ENCODE results near the gene CPNE7.

DNA sequence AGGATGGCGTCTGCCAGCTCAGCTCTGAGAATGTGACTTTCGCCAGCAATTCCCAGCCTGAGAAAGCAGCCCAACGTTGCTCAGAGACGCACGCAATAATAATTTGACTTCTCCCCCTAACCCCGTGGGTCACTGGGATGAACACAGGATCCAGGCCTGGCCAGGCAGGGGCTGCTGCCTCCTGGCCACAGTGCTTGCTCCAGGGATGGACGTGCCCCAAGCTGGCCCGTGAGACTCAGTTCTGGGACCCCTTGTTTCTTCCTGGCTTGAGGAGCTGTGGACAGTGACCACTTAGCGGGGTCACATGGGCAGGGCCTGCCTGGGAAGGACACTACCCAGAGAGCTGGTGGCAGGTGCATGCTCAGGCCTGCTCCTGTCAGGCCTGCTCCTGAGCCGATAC is 24.3 kb downstream of the CPNE7 start:
- TF ChIP-seq, protein P1, sequence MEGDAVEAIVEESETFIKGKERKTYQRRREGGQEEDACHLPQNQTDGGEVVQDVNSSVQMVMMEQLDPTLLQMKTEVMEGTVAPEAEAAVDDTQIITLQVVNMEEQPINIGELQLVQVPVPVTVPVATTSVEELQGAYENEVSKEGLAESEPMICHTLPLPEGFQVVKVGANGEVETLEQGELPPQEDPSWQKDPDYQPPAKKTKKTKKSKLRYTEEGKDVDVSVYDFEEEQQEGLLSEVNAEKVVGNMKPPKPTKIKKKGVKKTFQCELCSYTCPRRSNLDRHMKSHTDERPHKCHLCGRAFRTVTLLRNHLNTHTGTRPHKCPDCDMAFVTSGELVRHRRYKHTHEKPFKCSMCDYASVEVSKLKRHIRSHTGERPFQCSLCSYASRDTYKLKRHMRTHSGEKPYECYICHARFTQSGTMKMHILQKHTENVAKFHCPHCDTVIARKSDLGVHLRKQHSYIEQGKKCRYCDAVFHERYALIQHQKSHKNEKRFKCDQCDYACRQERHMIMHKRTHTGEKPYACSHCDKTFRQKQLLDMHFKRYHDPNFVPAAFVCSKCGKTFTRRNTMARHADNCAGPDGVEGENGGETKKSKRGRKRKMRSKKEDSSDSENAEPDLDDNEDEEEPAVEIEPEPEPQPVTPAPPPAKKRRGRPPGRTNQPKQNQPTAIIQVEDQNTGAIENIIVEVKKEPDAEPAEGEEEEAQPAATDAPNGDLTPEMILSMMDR (IDR thresholded peaks at IDR 0.05; ENCODE audit: low read depth, low read length) = no peak
- no peak for TF ChIP-seq EZH2phosphoT487 (IDR thresholded peaks at IDR 0.05; ENCODE audit: low read depth)
